Measurements from ENCODE around the gene DCAF15.

- TF ChIP-seq POLR2AphosphoS5 (IDR thresholded peaks at IDR 0.05; ENCODE audit: borderline replicate concordance, low read depth, low read length), result no peak
- no peak for TF ChIP-seq EZH2 (IDR thresholded peaks at IDR 0.05)
Observed at GRCh38 chr19:13956365-13956744, 4.0 kb downstream of the DCAF15 start.
